HG02852 (cell line): Measurements from ENCODE around the gene AKAP4.

Experiments used
- ATAC-seq: cut with Tn5 transposase; IDR thresholded peaks from one replicate; pipeline ENCODE4 v1.9.1; 2021; ENCODE audit warnings: mild to moderate bottlenecking, moderate library complexity; ENCODE audit not compliant: unreplicated experiment

The AKAP4 gene, protein sequence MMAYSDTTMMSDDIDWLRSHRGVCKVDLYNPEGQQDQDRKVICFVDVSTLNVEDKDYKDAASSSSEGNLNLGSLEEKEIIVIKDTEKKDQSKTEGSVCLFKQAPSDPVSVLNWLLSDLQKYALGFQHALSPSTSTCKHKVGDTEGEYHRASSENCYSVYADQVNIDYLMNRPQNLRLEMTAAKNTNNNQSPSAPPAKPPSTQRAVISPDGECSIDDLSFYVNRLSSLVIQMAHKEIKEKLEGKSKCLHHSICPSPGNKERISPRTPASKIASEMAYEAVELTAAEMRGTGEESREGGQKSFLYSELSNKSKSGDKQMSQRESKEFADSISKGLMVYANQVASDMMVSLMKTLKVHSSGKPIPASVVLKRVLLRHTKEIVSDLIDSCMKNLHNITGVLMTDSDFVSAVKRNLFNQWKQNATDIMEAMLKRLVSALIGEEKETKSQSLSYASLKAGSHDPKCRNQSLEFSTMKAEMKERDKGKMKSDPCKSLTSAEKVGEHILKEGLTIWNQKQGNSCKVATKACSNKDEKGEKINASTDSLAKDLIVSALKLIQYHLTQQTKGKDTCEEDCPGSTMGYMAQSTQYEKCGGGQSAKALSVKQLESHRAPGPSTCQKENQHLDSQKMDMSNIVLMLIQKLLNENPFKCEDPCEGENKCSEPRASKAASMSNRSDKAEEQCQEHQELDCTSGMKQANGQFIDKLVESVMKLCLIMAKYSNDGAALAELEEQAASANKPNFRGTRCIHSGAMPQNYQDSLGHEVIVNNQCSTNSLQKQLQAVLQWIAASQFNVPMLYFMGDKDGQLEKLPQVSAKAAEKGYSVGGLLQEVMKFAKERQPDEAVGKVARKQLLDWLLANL

GRCh38 chrX:50200907-50201306 lies at the start of gene AKAP4:
Gene AKAP4 (minus strand): TSS chrX:50201007. CDS start chrX:50200889, 118 bp downstream.
- no peak for ATAC-seq

GRCh38 chrX:50211510-50211909 lies 10.7 kb upstream of the AKAP4 start:
- ATAC-seq = no peak

DNA sequence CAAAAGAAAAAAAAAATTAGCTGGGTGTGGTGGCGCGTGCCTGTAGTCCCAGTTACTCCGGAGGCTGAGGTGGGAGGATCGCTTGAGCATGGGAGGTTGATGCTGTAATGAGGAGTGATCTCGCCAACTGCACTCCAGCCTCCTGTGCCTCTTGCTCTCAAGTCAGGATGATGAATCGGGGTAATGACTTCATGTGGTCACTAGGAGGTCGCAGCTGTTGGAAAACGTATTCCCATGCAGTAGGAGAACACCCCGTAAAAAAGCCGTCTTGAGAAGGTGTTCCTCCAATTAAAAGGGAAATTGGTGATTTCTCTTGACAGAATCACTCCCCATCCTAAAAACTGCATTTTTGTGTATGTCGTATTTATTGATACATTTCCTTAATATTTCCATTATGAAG lies 5.9 kb upstream of the AKAP4 start:
- no peak for ATAC-seq

DNA sequence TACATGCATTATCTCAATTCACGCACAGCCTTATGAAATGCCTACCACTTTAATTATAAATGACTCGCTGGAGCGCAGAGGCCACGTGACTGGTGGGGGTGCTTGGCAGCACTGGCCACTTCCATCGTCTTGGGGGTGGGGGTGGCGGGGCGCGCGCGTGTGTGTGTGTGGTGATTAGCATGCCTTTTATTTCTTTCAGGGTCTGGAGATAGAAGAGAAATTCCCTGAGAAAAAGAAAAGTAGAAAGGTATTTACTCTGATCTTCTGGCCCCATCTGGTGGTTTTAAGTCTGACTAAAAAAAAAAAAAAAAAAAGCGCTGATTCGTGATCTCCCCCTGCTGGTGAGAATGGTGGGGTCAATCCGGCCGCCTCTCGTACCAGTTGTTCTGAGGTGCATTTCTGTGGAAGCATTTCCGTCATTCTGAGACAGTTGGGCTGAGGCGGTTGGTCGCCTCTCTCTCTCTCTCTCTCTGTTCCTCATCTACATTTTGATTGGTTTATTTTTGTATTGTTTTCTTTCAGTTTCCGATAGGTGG lies 3.6 kb upstream of the AKAP4 start, which contains the start of gene CCNB3:
TSS of gene CCNB3 (plus strand) at position 402 of the 536 bp plus-strand sequence. CDS start 80,399 bp downstream, outside the sequence.
- ATAC-seq = peak; percentile 97

GRCh38 chrX:50202539-50202938 lies 1.7 kb upstream of the AKAP4 start:
- ATAC-seq = no peak

GRCh38 chrX:50198348-50198747 lies 2.5 kb downstream of the AKAP4 start:
- ATAC-seq = no peak

GRCh38 chrX:50188859-50189600 lies 11.8 kb downstream of the AKAP4 start:
- ATAC-seq = no peak

GRCh38 chrX:50183891-50184290 lies 16.9 kb downstream of the AKAP4 start:
- ATAC-seq = no peak

DNA sequence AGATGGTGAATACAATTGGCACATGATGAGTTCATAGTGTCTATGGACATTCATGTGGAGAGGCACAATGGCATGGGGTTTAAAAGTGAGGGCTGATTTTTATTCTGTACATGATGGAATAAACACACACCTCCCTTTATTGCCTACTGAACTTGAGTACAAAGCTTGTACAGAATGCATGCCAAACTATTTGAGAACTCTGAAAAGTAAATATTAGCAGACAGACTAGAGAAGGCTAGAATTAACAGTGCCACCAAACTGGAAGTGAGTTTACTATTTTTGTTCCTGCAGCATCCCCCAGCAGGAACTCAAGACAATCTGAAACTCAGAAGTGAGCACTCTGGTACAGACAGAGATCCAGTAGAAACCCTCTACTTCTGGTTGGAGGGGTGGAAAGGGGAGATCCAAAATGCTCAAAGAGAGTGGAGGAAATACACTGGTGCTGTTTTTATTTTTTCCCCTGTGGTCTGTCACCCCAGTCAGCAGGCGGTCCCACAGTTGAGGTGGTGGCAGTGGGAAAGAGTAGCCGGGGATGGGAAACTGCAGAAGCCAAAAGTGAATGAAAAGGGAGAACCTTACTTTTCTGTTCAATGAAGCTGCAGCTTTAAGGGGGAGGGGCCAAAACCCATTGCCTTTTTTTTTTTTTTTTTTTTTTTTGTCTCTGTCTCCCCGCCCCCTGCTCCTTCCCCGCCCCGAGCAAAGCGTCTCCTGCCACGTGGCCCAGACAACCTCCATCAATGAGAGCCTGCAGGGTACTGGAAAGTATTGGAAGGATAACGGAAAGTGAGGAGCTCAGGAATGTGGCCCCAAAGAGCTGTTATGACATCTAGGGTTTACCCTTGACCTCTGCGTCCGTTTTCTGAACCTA lies 20.5 kb downstream of the AKAP4 start:
- no peak for ATAC-seq

DNA sequence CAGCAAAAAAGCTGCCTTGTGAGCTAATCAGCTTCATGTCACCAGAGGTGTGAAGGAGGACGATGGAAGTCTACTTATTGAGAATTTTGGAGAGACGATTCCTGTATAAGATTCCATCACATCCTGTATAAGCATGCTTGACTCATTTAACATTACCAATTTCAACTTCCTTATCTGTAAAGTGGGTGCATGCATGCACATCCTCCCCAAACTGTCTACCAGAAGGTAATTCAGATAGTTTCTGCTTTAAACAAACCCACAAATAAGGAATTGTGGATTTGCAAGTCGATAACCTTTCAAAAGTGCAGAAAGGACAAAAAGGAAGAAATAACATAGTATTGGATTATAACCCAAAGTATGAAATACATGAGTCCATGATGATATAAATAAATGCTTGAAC lies 31.1 kb downstream of the AKAP4 start:
- no peak for ATAC-seq

DNA sequence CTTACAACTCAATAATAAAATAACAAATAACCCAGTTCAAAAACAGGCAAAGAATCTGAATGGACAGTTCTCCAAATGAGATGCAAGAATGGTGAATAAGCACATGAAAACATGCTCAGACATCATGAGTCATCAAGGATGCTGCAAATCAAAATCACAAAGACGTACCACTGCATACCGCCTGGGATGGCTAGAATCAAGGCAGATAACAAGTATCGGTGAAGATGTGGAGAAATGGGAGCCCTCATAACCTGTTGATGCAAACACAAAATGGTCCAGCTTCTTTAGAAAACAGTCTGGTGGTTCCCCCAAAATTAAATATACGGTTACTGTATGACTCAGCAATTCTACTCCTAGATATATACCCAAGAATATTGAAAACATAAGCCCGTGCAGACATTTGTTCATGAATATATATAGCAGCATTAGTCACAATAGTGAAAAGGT lies 32.5 kb downstream of the AKAP4 start:
- peak; percentile 65 for ATAC-seq

GRCh38 chrX:50167366-50167765 lies 33.4 kb downstream of the AKAP4 start:
- no peak for ATAC-seq

- no peak for ATAC-seq
These were observed 35.1 kb downstream of the AKAP4 start for GRCh38 chrX:50165727-50166126.

- no peak for ATAC-seq
These were observed 39.7 kb downstream of the AKAP4 start for GRCh38 chrX:50161127-50161526.

DNA sequence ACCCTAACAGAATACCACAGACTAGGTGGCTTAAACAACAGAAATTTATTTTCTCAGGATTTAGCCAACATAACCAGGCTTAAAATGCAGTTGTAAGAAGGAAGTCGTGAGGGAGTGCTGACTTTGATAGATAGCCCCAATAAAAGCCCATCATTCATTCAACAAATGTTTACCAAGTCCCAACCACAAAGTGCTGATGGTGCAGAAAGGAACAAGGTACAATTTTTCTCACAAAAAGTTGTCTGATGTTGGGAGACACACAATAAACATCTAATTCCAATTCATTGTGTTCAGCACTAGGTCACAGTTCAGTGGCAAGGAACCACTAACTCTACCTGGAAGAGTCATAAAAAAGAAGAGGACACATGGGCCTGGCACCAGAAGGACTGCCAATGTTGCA lies 42.2 kb downstream of the AKAP4 start:
- no peak for ATAC-seq

DNA sequence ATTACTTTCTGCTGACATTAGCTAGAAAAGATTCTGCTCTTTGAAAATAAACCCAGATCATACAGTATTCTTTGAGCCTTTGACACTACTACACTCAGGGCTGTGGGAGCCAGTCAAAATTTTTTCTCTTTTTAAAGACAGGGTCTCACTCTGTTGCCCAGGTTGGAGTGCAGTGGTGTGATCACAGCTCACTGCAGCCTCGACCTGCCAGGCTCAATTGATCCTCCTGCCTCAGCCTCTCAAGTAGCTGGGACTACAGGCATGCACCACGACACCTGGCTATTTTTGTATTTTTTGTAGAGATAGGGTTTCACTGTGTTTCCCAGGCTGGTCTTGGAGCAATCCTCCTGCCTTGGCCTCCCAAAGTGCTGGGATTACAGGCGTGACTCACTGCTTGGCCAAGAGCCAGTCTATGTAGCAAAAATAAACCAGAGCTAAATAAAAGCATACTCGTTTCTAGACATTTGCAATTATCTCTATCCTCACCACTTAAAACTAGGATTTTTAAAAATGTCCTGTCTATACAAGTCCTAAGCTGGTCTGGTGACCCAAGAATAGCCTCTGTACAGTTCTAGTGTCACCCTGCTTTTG lies 43.2 kb downstream of the AKAP4 start:
- no peak for ATAC-seq

- no peak for ATAC-seq
These were observed 46.4 kb downstream of the AKAP4 start for GRCh38 chrX:50154429-50154828.

- ATAC-seq = no peak
These were observed 48.4 kb downstream of the AKAP4 start for GRCh38 chrX:50152456-50152855.

GRCh38 chrX:50147972-50148371 lies 52.8 kb downstream of the AKAP4 start:
- ATAC-seq = no peak
